Lower leg skin (tissue), 3 donors: ENCODE measurements around the gene MESD.

Experiments
- CTCF ChIP-seq, 3 donors: fragments of 450-650 bp; IDR thresholded peaks; one replicate each; pipeline ENCODE4 v1.5.1; 2016; ENCODE audit warnings: antibody characterized with exemption in 3 of 3, mild to moderate bottlenecking in 3 of 3, moderate library complexity in 2 of 3
- POLR2A ChIP-seq, 2 donors: fragments of 450-650 bp; IDR thresholded peaks; one replicate each; pipeline ENCODE4 v1.6.1; 2016 to 2017; ENCODE audit warnings: antibody characterized with exemption in 2 of 2, mild to moderate bottlenecking in 1 of 2, moderate library complexity in 1 of 2

- TF ChIP-seq POLR2A (IDR thresholded peaks at IDR 0.05), result no peak
- no peak for TF ChIP-seq CTCF (IDR thresholded peaks at IDR 0.05)
Measured at GRCh38 chr15:81018197-81018596, 28.6 kb upstream of the MESD start.
